DLD1 (cell line): ENCODE results near the gene THRSP.
"Not testable (repeated sequence)": the region's sequence is repeated elsewhere in the genome, so short reads cannot be mapped to it uniquely, and the experiment has no call there.

Experiments used
- in situ Hi-C: cut with HindIII; loops from 2 replicates; pipeline ENCODE4 v1.10.0; 2017; ENCODE audit warnings: low sequenced_read_pairs

THRSP gene

GRCh38 chr11:78062671-78063070, 990 bp upstream of the THRSP start:
- in situ Hi-C loops, result no loop called here

DNA sequence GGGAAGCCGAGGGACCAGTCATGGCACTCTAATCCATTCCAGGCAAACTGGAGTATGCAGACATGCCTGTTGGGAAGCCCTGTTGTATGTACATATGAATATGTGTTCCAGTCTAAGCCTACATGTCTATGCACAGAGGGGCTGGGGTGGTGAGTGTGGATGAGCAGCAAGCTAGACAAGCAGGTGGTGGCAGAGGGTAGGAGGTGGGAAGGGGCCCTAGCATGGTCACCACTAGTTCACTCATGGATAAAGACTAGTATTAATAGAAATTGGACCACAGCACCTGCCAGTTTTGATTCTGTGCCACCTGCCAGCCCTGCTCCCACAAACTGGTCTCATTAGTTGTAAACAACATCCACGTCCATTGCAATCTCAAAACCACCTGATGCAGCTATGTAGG, 1.5 kb downstream of the THRSP start:
- in situ Hi-C loops, result no loop called here

DNA sequence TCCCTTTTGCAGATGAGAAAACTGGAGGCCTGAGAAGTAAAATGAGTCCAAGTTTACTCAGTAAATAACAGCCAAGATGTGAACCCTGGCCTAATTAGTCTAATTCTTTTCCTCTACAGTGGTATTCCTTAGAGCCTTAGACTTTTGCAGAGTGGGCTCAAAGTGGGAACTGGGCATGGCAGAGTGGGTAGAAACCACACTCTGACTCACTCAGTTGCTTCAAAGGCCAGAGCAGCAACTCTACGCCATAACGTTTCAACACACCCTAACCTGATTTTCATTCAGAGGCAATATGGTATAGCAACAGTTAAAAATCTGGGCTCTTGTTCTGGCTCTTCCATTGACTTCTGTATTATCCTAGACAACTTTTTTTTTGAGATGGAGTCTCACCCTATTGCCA, 2.8 kb downstream of the THRSP start:
- in situ Hi-C loops, result no loop called here

DNA sequence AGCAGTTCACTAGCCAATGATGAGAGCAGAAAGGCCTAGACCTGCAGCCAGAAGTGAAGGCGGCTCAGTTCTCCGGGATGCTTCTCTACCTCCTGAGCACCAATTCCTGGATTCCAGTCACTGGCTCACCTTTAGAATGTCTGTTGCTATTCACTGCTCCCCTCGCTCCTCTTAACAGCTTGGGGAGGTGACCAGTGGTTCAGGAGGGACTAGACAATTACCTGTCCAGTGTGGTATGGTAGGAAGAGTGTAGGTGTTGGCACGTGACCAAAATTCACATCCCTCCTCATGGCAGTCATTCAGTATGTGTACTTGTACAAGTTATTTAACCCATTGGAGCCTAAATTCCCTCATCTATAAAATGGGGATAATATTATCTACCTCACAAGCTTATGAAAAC, 4.0 kb downstream of the THRSP start:
- in situ Hi-C loops, result no loop called here

DNA sequence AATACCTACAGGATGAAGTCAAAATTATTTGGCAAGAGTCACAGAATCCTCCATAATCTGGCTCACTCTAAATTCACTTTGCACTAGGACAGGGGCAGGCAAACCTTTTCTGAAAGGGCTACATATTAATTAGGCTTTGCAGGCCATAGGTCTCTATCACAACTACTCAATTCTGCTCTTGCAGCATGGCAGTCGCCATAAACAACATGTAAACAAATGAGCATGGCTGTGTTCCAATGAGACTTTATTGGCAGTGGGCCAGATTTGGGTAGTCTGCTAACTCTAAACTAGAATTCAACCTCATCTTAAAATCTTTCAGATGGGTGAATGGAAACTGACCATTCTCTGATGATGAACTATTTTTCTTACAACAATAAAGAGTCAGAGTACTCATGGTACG, 5.8 kb downstream of the THRSP start:
- in situ Hi-C loops, result no loop called here

GRCh38 chr11:78070621-78071020, 7.0 kb downstream of the THRSP start:
- in situ Hi-C loops, result no loop called here

- in situ Hi-C loops, result no loop called here
Measured at GRCh38 chr11:78071717-78072116, 8.1 kb downstream of the THRSP start.

GRCh38 chr11:78072455-78072854, 8.8 kb downstream of the THRSP start:
- in situ Hi-C loops, result no loop called here

DNA sequence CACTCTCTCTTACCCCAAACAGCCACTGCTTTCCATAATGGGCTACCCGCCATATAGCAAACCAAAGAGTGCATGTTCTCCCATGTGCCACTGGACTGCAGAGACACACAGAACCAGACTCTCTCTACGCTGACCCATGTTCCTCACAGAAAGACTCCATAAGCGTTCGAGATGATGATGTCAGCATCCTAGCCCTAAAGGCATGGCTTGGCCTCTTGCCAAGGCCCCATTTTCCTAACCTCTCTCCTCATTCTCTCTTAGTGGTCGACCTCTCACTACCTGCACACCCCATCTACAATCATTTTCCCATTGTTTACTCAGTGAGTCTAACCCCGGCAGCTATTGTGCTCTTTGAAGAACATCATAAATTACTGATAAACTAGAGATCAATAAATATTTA, 11.1 kb downstream of the THRSP start:
- in situ Hi-C loops, result no loop called here

DNA sequence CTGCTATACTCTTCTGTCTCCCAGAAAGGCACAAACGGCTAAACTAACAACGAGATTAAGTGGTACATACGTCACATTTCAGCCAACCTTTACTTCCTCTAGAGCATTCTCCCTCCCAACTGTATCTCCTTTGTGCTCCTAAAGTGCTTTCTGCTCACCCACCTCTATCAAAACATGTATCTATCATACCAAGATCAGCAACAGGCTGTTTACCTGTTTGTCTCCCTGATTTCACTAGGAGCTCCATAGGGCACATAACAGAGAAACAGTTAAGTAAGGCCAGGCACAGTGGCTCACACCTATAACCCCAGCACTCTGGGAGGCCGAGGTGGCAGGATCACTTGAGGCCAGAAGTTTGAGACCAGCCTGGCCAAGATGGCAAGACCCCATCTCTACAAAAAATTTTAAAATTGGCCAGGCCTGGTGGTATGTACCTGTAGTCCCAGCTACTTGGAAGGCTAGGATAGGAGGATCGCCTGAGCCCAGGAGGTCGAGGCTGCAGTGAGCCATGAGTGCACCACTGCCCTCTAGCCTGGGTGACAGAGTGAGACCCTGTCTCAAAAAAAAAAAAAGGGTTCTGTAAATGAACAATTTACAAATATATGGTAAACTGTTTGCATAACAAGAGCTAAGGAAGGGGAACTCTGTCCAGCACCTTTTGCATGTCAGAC, 13.2 kb downstream of the THRSP start:
- in situ Hi-C loops, result no loop called here

DNA sequence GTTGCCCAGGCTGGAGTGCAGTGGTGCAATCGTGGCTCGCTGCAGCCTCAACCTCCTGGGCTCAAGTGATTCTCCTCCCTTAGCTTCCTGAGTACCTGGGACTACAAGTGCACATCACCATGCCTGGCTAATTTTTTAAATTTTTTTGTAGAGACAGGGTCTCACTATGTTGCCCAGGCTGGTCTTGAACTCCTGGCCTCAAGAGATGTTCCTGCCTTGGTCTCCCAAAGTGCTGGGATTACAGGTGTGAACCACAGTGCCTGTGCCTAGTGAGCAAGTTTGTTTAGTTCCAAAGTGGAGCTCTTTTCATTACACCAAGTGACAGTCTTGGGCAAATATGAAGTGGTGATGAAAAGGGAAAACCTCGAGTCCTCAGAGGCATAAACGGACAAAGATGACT, 13.9 kb downstream of the THRSP start:
- in situ Hi-C loops, result not testable (repeated sequence)

- in situ Hi-C loops, result no loop called here
Measured at GRCh38 chr11:78078218-78079167, 14.8 kb downstream of the THRSP start.

GRCh38 chr11:78079232-78080083, 15.8 kb downstream of the THRSP start, which contains the start of gene NDUFC2:
Gene NDUFC2, minus strand, starts transcription at chr11:78079862. Its CDS starts 118 bp downstream, at chr11:78079744.
- in situ Hi-C loops, result no loop called here

- in situ Hi-C loops, result no loop called here
Measured at GRCh38 chr11:78080084-78080817, 16.6 kb downstream of the THRSP start.

DNA sequence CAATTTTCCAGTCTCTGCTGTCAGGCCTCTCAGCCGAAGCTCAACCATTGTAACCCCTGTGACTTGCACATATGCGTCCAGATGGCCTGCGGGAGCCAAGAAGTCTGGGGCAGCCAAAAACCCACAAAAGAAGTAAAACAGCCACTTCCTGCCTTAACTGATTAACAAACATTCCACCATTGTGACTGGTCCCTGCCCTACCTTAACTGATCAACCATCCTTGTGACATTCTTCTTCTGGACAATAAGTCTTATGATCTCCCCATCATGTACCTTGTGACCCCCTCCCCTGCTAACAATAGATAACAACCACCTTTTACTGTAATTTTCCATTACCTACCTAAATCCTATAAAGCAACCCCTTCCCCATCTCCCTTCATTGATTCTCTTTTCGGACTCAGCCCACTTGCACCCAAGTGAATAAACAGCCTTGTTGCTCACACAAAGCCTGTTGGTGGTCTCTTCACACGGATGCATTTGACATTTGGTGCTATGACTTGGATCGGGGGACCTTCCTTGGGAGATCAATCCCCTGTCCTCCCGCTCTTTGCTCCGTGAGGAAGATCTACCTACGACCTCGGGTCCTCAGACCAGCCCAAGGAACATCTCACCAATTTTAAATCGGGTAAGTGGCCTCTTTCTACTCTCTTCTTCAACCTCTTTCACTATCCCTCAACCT, 17.3 kb downstream of the THRSP start:
- in situ Hi-C loops, result no loop called here

- in situ Hi-C loops, result no loop called here
Measured at GRCh38 chr11:78081583-78081982, 17.9 kb downstream of the THRSP start.

DNA sequence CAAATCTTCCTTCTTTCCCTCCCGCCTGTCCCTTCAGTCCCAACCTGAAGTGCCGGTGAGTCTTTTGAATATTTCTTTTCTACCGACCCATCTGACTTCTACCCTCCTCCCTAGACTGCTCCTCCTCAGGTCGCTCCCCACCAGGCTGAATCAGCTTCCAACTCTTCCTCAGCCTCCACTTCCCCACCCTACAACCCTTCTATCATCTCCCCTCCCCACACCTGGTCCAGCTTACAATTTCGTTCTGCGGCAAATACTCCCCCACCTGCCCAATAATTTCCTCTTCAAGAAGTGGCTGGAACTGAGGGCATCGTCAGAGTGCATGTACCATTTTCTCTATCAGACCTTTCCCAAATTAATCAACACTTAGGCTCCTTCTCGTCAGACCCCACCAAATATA, 18.5 kb downstream of the THRSP start:
- in situ Hi-C loops, result no loop called here

DNA sequence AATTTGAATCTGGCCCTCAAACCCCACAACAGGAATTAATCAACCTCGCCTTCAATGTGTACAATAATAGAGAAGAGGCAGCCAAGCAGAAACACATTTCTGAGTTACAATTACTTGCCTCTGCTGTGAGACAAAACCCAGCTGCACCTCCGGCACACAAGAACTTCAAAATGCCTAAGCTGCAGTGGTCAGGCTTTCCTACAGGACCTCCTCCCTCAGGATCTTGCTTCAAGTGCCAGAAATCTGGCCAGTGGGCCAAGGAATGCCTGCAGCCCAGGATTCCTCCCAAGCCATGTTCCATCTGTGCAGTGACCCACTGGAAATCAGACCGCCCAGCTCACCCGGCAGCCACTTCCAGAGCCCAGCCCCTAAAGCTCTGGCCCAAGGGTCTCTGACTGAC, 19.4 kb downstream of the THRSP start:
- in situ Hi-C loops, result no loop called here

DNA sequence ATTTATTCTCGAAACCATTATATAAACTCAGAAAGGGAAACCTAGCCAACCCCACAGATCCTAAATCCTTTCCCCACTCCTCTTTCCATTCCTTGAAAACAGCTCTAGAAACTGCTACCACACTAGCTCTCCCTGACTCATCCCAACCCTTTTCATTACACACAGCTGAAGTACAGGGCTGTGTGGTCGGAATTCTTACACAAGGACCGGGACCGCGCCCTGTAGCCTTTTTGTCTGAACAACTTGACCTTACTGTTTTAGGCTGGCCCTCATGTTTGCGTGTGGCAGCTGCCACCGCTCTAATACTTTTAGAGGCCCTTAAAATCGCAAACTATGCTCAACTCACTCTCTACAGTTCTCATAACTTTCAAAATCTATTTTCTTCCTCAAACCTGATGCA, 20.8 kb downstream of the THRSP start:
- in situ Hi-C loops, result not testable (repeated sequence)

DNA sequence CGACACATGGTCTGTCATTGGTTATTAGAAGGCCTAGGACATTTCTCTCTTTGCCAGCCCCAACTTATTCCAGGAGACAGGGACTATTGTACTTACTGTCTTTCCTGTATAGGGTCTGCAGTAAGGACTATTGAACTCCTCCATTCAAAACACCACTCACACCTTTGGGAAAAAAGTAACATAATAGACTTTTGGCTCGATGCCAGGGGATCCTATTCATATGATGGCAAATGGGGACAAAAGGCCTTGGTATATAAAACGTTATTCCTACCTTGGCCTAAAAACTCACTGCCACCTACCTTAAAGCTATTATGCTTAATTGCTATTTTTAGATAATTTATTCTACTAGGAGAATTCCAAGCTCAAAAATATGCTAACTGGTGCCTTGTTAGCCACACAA, 22.3 kb downstream of the THRSP start:
- in situ Hi-C loops, result no loop called here
